Heart right ventricle (tissue), 16 donors: ENCODE data around the gene HES6. TPM values are rescaled to one million over a fixed set of nuclear protein-coding genes. Genes with fewer than 3 reads are reported as not detected.

Source experiments
- ATAC-seq, 8 donors: fragments of 200-7000 bp; cut with Tn5 transposase; one replicate each; pipeline ENCODE4 v1.9.1; 2020; ENCODE audit warnings: mild to moderate bottlenecking in 8 of 8, moderate library complexity in 8 of 8, moderate number of reproducible peaks in 1 of 8
- DNase-seq, 2 donors: peaks; one replicate each; pipeline ENCODE4 v3.0.0-alpha.2; 2020
- H3K27ac ChIP-seq, 10 donors: fragments of 200-600 bp; sonication (generic) in 2 of 10; one replicate each; pipeline versions ENCODE4 v1.5.0 to v1.8.0; 2020 to 2022; ENCODE audit warnings: mild to moderate bottlenecking in 3 of 10
- H3K27me3 ChIP-seq, 7 donors: fragments of 200-600 bp; one replicate each; pipeline ENCODE4 v1.8.0; 2021 to 2022; ENCODE audit warnings: mild to moderate bottlenecking in 2 of 7
- H3K36me3 ChIP-seq, 9 donors: fragments of 200-600 bp; sonication (generic) in 1 of 9; one replicate each; pipeline versions ENCODE4 v1.5.0 to v1.8.0; 2020 to 2022; ENCODE audit warnings: mild to moderate bottlenecking in 2 of 9
- H3K4me1 ChIP-seq, 9 donors: fragments of 200-600 bp; sonication (generic) in 1 of 9; one replicate each; pipeline versions ENCODE4 v1.5.0 to v1.8.0; 2020 to 2022; ENCODE audit warnings: mild to moderate bottlenecking in 4 of 9
- H3K4me3 ChIP-seq, 10 donors: fragments of 200-600 bp; sonication (generic) in 2 of 10; one replicate each; pipeline versions ENCODE4 v1.5.0 to v1.8.0; 2020 to 2022; ENCODE audit warnings: mild to moderate bottlenecking in 7 of 10, moderate library complexity in 2 of 10
- H3K9me3 ChIP-seq, 11 donors: fragments of 200-600 bp in 10 of 11; sonication (generic) in 2 of 11; one replicate each; pipeline versions ENCODE4 v1.5.0 to v1.8.0; 2013 to 2022; ENCODE audit warnings: mild to moderate bottlenecking in 2 of 11, control low read depth in 1 of 11, moderate library complexity in 1 of 11
- CTCF ChIP-seq, 9 donors: fragments of 200-600 bp; sonication (generic) in 2 of 9; IDR thresholded peaks; one replicate each; pipeline versions ENCODE4 v1.5.0 to v1.8.0; 2021 to 2022; ENCODE audit warnings: antibody characterized with exemption in 9 of 9, mild to moderate bottlenecking in 5 of 9, moderate library complexity in 1 of 9
- WGBS, 2 donors: extraction: QIAGEN DNeasy Blood & Tissue Kit; methylation state at CpG; one replicate each; pipeline ENCODE4 v1.1.7; 2013; ENCODE audit warnings: inconsistent platforms in 1 of 2; 5-methylcytosine and 5-hydroxymethylcytosine counted together
- intact Hi-C, 10 donors: fragments of 100-400 bp; cut with DNase I; formaldehyde crosslinking; loops; one replicate each; pipeline versions ENCODE4 v1.11.1 to v1.14.2; 2022
- polyA plus RNA-seq, 2 donors: library from polyadenylated mRNA; stranded (reverse); fragments of 200-250 nt; gene quantifications; one replicate each; pipeline ENCODE4 v1.2.3, GENCODE V29; 2013
- total RNA-seq, 10 donors: library from RNA; stranded (reverse); fragmentation: NEBNext Ultra II Directional in 3 of 10; extraction: Animal tissue kit (Norgen Biotek cat#: 25700) in 3 of 10; gene quantifications; one replicate each; pipeline versions ENCODE4 v1.2.1 to v1.2.4, GENCODE V29; 2021 to 2023
- donor health status: Arrhythmogenic right ventricular cardiomyopathy.
- donor health status: ischemic (EF 13 %, LVEDD 7.1; RV severe dilation, severe dysfunction).
- donor health status: healthy with polysubstance abuse.
- donor health status: DM: no; HTN: yes; CAD: no.
- donor health status: DM: no; HTN: no; CAD: no.
- donor health status: ischemic (EF 25% LVEDD 6.9; RV normal size, moderate dysfunction).
- donor health status: ischemic (EF 25% LVEDD 5.7; RV mildly dilated, moderate dysfunction).
- donor health status: healthy.
- donor health status: DM: yes; HTN: yes; CAD: no.
- donor health status: Ischemic cardiomyopathy.
- donor health status: ischemic (EF 35%, LVEDD 5.7; RV mildly dilated, moderate dysfunction).
- donor health status: nonischemic (EF 11% LVEDD 7.7; RV severe dilation, severe dysfunction).
- donor health status: DM: yes; HTN: yes; CAD: no.
- donor health status: PGD.
- donor health status: ischemic (EF 29% LVEDD 5.4; RV normal size, mild dysfunction).
- donor health status: nonischemic (EF 23%, LVEDD 6.1; RV moderate dilation, normal function).

HES6 gene
- total and polyA plus RNA-seq, 12 donors = 1.1 to 6.9 (median 2.1) TPM

GRCh38 chr2:238225911-238226697, 13.7 kb downstream of the HES6 start:
- Histone ChIP-seq H3K27me3 (no peaks in the 10 kb centered on the region), H3K4me1 (peaks cover under 1 to 20% (median 5%) of the 10 kb centered on the region in 9 donors), H3K27ac (no peak overlapping the region), H3K36me3 (no peaks in the 10 kb centered on the region), H3K9me3 (no peaks in the 10 kb centered on the region), H3K4me3 (no peak overlapping the region)
- intact Hi-C loops = no loop called here
- 61 to 66% methylated on average over 38 of the region's 38 CpGs for WGBS, 2 donors
- no peak for TF ChIP-seq CTCF (IDR thresholded peaks at IDR 0.05)
- no peak for DNase-seq
- ATAC-seq = peak in 5 of 8 donors; percentile 33 to 48 (median 44)

GRCh38 chr2:238225121-238225520, 14.7 kb downstream of the HES6 start:
- intact Hi-C loops = no loop called here
- TF ChIP-seq CTCF (IDR thresholded peaks at IDR 0.05) = no peak
- WGBS, 2 donors = 88 to 89% methylated on average over 13 of the region's 13 CpGs
- no peak for DNase-seq
- no peaks in the 10 kb centered on the region for H3K9me3 ChIP-seq
- H3K36me3 ChIP-seq = no peaks in the 10 kb centered on the region
- H3K4me1 ChIP-seq = peaks cover 0 to 16% (median 3%) of the 10 kb centered on the region in 9 donors
- H3K4me3 ChIP-seq = no peak overlapping the region
- no peak for ATAC-seq
- H3K27me3 ChIP-seq = no peaks in the 10 kb centered on the region
- no peak overlapping the region for H3K27ac ChIP-seq

- ATAC-seq (no peak), DNase-seq (no peak)
- Histone ChIP-seq H3K9me3 (no peaks in the 10 kb centered on the region), H3K4me1 (peaks cover 0 to 16% (median 3%) of the 10 kb centered on the region in 9 donors), H3K4me3 (no peak overlapping the region), H3K36me3 (no peaks in the 10 kb centered on the region), H3K27me3 (no peaks in the 10 kb centered on the region), H3K27ac (no peak overlapping the region)
- intact Hi-C loops = no loop called here
- TF ChIP-seq CTCF (IDR thresholded peaks at IDR 0.05) = no peak
- 94 to 96% methylated on average over 29 of the region's 29 CpGs for WGBS, 2 donors
Measured at GRCh38 chr2:238224356-238225035, 15.3 kb downstream of the HES6 start.

- DNase-seq (no peak), ATAC-seq (peak in 7 of 8 donors; percentile 34 to 86 (median 58))
- no peaks in the 10 kb centered on the region for H3K36me3 ChIP-seq
- WGBS, 2 donors = 78% methylated on average over 21 to 23 of the region's 23 CpGs
- no peaks in the 10 kb centered on the region for H3K27me3 ChIP-seq
- intact Hi-C loops = no loop called here
- peaks cover 0 to 10% (median 0%) of the 10 kb centered on the region in 9 donors for H3K4me1 ChIP-seq
- H3K27ac ChIP-seq = peak overlapping the region in 2 of 10 donors; percentile 40
- no peaks in the 10 kb centered on the region for H3K9me3 ChIP-seq
- TF ChIP-seq CTCF (IDR thresholded peaks at IDR 0.05) = no peak
- H3K4me3 ChIP-seq = peak overlapping the region in 6 of 10 donors; percentile 3 to 39 (median 19)
Measured at GRCh38 chr2:238220892-238221521, 18.8 kb downstream of the HES6 start.
